EL (cell line): ENCODE measurements around the gene PUS3.

Source experiments
- DNase-seq: peaks from one replicate; pipeline ENCODE4 v3.0.0-alpha.2; 2016

Gene PUS3

GRCh38 chr11:125940145-125940544 is 37.1 kb upstream of the PUS3 start:
- no peak for DNase-seq

DNA sequence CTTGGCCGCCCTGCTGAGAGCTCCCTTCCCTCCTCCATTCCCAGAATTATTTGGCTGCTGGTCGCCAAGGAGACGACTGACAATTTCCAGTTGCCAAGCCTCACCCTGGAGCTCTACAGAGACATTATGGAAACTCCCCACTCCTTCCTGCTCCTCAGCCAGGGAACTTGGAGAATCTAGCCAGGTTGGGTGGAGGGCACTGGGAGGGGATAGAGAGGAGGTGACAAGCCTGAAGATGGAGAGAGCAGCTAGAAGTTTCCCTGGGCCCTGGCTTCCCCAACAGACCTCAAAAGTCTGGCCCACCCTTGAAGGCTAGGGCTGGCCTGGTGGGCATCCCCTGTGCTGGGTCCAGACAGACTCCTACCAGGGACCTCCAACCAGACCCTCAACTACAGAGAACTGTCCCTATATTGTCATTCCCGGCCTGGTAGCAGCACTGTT is 36.1 kb upstream of the PUS3 start:
- DNase-seq, result no peak

GRCh38 chr11:125938418-125938817 is 35.4 kb upstream of the PUS3 start:
- no peak for DNase-seq

DNA sequence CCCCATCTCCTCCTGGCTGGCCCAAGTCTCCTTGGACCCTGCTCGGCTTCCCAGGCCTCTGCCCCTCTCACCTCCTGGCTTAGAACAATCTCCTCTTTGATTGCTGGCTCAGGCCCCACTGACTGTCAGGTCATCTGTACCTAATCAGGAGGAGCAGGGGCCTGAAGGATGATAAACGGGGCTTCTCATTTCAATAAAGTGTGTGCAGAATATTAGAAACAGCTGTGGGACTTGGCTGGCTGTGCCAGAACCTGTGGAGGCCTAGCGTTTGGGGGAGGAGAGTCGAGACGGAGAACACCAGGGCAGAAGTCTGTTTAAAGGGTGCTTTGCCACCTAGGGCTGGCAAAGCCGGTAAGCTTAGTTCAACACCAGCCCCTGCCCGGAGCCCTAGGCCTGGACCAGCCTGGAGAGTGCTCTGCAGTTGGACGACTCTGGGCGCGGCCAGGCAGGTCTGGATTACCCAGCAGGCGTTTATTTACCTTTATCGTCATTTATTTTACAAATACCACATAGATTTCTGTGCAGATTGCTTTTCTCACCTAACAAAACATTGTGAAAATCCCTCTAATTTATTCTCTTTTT is 32.7 kb upstream of the PUS3 start:
- no peak for DNase-seq

GRCh38 chr11:125935056-125935455 is 32.0 kb upstream of the PUS3 start:
- no peak for DNase-seq

DNA sequence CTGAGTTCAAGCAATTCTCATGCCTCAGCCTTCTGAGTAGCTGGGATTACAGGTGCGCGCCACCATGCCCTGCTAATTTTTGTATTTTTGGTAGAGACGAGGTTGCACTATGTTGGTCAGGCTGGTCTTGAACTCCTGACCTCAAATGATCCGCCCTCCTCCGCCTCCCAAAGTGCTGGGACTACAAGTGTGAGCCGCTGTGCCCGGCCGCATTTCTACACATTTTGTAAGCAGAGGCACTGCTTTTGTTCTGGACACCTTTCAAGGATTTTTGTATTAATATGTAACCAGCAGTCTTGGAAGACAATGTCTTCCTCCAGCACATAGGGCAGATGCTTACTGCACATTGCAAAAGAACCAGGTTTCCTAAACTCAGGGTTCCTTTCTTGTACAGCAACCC is 31.5 kb upstream of the PUS3 start:
- DNase-seq, result no peak

DNA sequence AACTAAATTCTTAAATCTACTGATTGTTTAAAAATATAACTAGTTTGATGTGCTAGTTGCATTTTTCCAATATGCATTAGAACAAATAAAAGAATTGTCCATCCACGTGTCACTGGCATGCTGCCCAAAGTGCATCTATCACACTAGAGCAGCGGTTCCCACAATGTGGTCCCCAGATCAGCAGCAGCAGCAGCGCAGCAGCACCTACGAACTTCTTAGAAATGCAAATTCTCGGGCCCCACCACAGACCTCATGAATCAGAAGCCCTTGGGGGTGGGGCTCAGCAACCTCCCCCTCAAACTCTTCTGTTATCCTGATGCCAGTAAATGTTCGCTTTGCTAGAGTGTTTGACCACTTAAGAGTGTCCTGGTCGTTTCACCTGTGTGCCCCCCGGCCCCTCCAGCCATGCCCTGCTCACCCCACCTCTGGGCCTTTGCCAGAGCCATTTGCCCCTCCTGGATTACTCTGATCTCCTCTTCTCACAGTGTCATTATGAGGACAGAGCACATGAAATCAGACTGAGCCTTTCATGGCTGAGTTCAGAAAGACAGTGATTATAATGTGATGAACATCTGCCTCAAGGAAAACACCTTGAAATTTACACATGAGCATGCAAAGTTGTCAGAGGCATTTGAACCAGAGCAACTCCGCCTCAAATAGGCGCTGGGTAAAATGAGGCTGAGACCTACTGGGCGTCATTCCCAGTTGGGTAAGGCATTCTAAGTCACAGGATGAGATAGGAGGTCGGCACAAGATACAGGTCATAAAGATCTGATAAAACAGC is 30.2 kb upstream of the PUS3 start:
- DNase-seq, result no peak

- no peak for DNase-seq
Observed at GRCh38 chr11:125932301-125932700, 29.3 kb upstream of the PUS3 start.

DNA sequence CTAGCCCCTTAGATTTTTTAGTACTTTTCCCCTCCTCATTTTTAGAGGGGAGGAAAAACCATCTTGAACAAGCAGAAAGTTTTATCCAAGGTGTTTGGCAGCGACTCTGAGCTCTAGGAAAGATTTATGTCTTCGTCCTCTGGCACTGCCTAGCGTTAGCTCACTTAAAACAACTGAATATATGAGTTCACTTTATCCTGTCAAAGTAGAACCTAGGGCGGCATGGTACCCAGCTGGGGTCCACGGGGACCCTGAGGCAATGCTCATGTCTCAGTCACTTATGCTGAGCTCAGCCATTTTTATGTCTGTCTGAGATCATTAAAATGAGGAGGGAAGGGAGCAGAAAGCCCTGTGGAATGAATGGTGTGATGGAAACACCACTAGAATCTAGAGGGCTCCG is 28.7 kb upstream of the PUS3 start:
- DNase-seq, result no peak

GRCh38 chr11:125931116-125931515 is 28.1 kb upstream of the PUS3 start:
- DNase-seq, result no peak

DNA sequence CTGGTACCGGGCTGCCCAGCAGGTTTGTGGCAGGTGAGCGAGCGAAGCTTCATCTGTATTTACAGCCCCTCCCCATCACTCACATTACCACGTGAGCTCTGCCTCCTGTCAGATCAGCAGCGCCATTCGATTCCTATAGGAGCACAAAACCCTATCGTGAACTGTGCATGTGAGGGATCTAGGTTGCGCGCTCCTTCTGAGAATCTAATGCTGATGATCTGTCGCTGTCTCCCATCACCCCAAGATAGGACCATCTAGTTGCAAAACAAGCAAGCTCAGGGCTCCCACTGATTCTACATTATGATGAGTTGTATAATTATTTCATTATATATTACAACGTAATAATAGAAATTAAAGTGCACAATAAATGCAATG is 27.1 kb upstream of the PUS3 start:
- DNase-seq, result no peak

DNA sequence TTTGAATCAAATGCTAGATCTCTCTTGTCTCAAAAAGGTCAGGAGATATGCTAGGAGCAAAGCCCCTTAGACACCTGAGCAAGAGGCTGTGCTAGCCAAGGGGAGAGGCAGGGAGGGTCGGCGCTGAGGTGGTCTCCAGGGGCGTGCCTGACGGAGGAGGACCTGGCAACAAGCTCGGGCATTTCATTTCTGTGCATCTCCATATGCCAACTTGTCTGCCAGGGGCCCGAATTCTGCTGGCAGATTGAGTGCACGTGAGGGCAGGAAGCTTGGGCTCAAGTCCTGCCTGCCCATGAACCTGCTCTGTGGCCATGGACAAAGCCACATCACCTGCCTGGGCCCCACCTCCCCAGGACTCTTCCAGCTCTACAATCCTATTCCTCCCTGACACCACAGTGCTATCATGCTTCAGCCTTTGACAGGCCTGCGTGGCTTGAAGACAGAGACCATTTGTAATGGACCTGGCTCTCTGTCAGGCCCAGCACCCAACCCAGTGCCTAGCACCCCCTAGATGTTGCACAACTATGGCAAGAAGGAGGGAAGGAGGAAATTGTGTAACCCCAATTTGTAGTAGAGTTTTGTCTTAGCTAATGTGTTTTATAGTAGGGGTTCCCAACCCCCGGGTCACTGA is 26.6 kb upstream of the PUS3 start:
- DNase-seq, result no peak

DNA sequence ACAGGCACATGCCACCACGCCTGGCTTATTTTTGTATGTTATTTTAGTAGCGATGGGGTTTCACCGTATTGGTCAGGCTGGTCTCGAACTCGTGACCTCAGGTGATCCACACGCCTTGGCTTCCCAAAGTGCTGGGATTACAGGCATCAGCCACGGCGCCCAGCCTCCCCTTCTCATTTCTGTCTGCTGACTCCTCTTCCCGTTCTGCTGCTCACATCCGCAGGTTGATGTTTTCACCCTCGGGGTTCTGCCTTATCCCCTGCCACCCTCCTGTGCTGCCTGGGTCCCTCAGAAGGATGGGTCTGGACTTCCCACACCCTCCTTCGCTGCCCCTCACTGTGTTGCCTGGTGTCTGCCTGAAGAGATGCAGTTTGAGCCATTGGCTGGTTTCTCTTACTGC is 23.7 kb upstream of the PUS3 start:
- DNase-seq, result no peak

DNA sequence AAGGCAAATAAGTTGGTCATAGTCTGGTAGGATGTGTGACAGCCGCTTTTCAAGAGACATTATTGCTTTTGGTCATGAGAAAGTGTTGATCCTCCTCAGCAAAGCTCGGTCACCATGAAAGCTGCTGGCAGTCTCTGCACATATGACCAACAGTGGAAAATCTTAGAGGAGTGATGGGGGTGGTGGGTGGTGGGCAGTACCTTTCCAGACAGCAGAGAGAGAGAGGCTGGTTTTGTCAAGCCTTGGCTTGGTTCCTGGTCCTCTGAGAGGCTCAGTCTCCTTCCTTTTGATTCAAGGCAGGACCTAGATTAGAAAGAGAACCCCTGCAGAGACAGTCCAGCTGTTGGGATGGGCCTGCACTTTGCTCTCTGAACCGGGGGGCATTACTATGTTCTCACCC is 22.8 kb upstream of the PUS3 start:
- DNase-seq, result no peak

DNA sequence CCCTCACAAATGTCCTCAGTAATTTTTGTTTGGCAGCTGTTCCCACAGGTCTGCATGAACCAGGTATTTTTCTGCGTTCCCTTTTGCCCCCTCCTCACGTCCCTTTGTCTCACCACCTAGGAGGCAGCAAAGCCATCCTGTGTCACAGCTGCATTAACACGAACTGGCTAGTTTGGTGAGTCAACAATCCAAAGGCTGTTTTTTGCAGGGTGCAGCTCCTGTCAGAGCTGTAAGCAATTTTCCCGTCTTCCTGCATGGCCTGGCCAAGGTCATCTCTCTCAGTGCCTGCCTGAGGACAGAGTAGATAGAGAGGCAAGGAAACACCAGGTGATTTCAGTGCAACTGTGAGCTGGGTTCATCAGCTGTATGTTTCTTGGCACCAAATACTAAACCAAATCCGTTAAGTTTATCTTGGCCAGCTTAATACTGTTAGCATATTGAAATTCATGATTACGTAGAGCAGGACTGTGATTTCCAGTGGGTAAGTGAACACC is 22.3 kb upstream of the PUS3 start:
- DNase-seq, result no peak

- DNase-seq, result no peak
Observed at GRCh38 chr11:125924384-125925007, 21.5 kb upstream of the PUS3 start.

- no peak for DNase-seq
Observed at GRCh38 chr11:125923633-125924032, 20.6 kb upstream of the PUS3 start.

- DNase-seq, result peak; percentile 65
Observed at GRCh38 chr11:125923012-125923579, 20.1 kb upstream of the PUS3 start.

- DNase-seq, result no peak
Observed at GRCh38 chr11:125922156-125922555, 19.1 kb upstream of the PUS3 start.

GRCh38 chr11:125921042-125921441 is 18.0 kb upstream of the PUS3 start:
- DNase-seq, result no peak

DNA sequence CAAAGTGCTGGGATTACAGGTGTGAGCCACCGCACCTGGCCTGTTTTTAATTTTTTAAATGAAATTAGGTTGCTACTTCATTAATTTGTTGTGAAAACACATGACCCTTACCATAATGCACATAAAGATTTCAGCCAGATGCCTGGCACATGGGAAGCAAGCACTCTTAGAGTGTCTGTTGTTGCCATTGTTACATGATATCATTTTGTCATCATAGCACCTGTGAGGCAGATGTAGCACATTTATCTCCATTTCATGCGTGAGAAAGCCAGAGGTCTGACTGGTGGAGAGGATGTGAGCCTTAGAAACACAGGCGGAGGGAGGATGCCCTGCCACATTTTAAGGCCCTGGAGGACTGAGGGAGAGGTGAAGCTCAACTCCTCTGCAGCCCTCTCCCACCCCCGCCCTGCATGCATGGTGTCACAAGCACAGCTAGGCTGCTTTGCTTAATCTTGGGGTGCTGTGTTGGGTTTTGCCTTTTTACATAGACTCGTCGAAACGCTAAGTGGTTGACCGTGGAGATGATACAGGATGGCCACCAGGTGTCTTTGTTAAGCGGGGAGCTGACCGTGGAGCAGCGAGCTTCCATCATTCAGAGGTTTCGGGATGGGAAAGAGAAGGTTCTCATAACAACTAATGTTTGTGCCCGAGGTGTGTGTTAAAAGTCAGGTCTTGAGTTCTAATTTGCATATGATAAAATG is 15.3 kb upstream of the PUS3 start:
- no peak for DNase-seq

DNA sequence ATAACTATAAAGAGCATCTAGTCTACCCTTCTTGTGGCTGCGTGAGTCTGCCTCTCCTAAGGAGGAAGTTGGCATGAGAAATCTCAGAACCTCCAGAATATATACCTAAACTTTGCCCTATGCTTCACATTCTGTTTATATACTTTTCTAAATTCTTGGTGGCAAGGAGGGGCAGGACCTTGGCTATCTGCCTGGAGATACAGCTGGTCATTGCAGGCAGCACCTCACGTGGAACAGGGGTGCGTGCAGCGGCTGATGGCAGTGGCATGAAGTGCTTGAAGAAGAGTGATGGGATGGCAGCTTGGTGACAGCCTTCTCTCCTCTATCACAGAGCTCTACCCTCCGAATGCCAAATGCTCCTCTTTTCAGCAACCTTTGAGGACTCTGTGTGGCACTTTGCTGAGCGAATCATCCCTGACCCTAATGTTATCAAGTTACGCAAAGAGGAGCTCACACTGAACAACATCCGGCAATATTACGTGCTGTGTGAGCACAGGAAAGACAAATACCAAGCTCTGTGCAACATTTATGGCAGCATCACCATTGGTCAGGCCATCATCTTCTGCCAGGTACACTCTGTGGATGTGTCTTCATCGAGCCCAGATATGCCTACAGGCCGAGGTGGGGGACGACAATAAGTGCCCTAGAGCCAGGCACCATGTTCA is 13.8 kb upstream of the PUS3 start:
- DNase-seq, result no peak
